ENCODE results near the gene USP6. TPM values are rescaled to one million over a fixed set of nuclear protein-coding genes. Genes with fewer than 3 reads are reported as not detected.

USP6 gene
- total and polyA plus RNA-seq, 10 of the 15 experiments (the other 5 are each of a cell fraction or from before 2014, with no cell fraction given), result under 0.01 to 0.39 (median 0.10) TPM; not detected in 2

DNA sequence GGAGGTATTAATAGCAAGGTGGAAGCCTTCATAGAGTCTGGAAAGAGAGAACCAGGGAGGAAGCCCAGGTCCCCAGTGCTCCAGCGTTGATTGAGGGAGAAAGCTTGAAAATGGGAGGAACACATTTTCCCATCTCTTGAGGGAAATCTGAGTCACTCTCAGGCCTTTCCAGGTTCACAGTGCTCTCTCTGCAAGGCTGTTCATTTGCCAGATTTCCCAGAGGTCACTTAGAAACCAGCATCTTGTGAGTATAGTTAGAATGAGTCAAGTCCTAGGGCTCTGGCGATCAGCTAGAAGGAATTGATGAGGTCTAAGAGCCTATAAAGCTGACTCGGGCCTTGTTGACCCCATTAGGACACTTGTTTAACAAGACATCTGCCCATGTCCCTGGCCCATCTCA is 93.6 kb downstream of the USP6 start:
- POLR2A ChIA-PET, result interaction anchor here (0.6 kb wide), 1 partner anchor 9 kb away, joined by 3 read pairs; no protein-coding TSS in a partner anchor
- Histone ChIP-seq H4K20me1 (ENCODE audit: control insufficient read depth, insufficient read depth) (no peaks in the 10 kb centered on the region), H3K27ac (ENCODE audit: control insufficient read depth, insufficient read depth) (peak overlapping the region; percentile 88; the same call in 1 of the 2 replicates), H3K9me3 (replicated peaks; ENCODE audit: control insufficient read depth, insufficient read depth, low read length) (no peaks in the 10 kb centered on the region; the same call in 2 of the 3 replicates), H3K27me3 (replicated peaks in 1 of 2; ENCODE audit: control insufficient read depth in 2 of 2, insufficient read depth in 2 of 2, low read length in 1 of 2) (no peaks in the 10 kb centered on the region), H3K4me3 (no peak overlapping the region), H3K4me1 (ENCODE audit: control insufficient read depth, insufficient read depth, low read length) (peaks cover 53% of the 10 kb centered on the region), H3K4me2 (ENCODE audit: control insufficient read depth, insufficient read depth) (no peak overlapping the region), H2AFZ (ENCODE audit: control insufficient read depth, low read depth, low read length) (no peak overlapping the region), H3K79me2 (ENCODE audit: control insufficient read depth, insufficient read depth, low read length) (no peaks in the 10 kb centered on the region; the same call in none of the 2 replicates), H3K9ac (ENCODE audit: control insufficient read depth, insufficient read depth, low read length) (no peak overlapping the region), H3K36me3 (ENCODE audit: control insufficient read depth in 2 of 2, insufficient read depth in 2 of 2, low read length in 1 of 2) (peaks cover 9 to 21% of the 10 kb centered on the region in 2 experiments)
- intact Hi-C loops (cut with micrococcal nuclease; ENCODE audit: unreplicated experiment), result no loop called here
- no peak for ATAC-seq
- SMC1A ChIA-PET (ENCODE audit: uncharacterized antibody, unreplicated experiment), result interaction anchor here (5.4 to 5.7 kb wide), 2 partner anchors 9 to 17 kb away, joined by 41 to 57 read pairs; no protein-coding TSS in a partner anchor
- TSS peak; percentile 53 for BruUV-seq (replicated peaks)
- RAD21 ChIA-PET (ENCODE audit: unreplicated experiment), result interaction anchor here (1.3 to 4.1 kb wide), 4 partner anchors 11 to 29 kb away, joined by 3 to 49 read pairs (median 8); partner anchors contain the start of gene SCIMP
- peak; percentile 17; the same call in 1 of the 2 replicates for TF ChIP-seq MTA3 (IDR thresholded peaks at IDR 0.05; ENCODE audit: borderline replicate concordance, low read length)
- TF ChIP-seq, protein P1, sequence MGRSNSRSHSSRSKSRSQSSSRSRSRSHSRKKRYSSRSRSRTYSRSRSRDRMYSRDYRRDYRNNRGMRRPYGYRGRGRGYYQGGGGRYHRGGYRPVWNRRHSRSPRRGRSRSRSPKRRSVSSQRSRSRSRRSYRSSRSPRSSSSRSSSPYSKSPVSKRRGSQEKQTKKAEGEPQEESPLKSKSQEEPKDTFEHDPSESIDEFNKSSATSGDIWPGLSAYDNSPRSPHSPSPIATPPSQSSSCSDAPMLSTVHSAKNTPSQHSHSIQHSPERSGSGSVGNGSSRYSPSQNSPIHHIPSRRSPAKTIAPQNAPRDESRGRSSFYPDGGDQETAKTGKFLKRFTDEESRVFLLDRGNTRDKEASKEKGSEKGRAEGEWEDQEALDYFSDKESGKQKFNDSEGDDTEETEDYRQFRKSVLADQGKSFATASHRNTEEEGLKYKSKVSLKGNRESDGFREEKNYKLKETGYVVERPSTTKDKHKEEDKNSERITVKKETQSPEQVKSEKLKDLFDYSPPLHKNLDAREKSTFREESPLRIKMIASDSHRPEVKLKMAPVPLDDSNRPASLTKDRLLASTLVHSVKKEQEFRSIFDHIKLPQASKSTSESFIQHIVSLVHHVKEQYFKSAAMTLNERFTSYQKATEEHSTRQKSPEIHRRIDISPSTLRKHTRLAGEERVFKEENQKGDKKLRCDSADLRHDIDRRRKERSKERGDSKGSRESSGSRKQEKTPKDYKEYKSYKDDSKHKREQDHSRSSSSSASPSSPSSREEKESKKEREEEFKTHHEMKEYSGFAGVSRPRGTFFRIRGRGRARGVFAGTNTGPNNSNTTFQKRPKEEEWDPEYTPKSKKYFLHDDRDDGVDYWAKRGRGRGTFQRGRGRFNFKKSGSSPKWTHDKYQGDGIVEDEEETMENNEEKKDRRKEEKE (IDR thresholded peaks at IDR 0.05), result no peak
- no peak for TF ChIP-seq MTA2 (IDR thresholded peaks at IDR 0.05; ENCODE audit: low read depth)
- TF ChIP-seq HDGF (IDR thresholded peaks at IDR 0.05), result no peak
- no peak for DNase-seq (ENCODE audit: low read depth, low spot score)
- CTCF ChIA-PET, result interaction anchor here (1.7 kb wide), 1 partner anchor 11 kb away, joined by 5 read pairs; no protein-coding TSS in a partner anchor
- WGBS (ENCODE audit: insufficient coverage, insufficient replicate concordance, low lambda C conversion rate, missing lambda C conversion rate), result 97% methylated on average over 3 of the region's 3 CpGs
- in situ Hi-C loops (cut with MboI), result loop anchor here (25.0 kb wide), 1 partner anchor 1497 kb away; the partner anchor contains the start of gene HASPIN
- no peak for FAIRE-seq

Data from GM12878 (cell line).